ENCODE data around the gene RBL2. TPM values are rescaled to one million over a fixed set of nuclear protein-coding genes. Genes with fewer than 3 reads are reported as not detected.

RBL2 gene
- total and polyA plus RNA-seq, 2 of the 13 experiments (the other 11 are each of a cell fraction or from before 2014, with no cell fraction given): 41.2 to 60.9 TPM

DNA sequence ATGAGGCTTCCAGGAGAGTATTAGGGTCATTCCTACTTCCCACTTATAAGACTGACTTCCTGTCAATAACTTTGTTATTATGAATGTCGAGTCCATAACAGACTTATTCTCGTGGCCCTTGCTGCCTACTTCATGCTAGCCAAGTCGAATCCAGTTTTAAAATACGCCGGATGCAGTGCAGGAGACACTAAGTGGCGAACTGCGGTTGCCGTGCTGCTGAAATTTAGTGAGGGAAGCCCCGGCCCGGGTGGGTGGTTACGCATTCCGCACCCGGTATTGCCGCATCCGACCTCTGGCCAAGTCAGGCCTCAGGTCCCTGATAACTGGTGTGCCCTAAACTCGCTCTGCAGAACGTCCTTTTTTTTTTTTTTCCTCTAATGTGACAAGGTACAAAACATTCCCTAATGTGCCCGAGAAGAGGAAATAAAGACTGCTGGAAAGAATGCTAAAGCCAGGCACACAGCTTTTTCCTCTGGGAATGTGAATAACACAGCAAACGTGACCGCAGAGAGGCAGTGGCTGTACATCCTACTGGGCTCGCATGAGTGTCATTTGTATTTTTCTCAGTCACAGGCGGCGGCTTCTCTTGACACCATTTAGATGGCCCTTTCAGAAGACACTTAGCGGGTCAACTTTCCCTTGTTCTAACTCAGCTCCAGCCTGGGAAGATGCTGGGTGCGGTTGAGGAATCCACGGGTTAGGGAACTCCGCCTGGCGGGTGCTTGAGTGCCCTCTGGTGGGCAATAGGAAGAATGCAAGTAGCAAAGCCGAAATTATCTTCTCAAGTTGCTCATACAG is 75.8 kb downstream of the RBL2 start (continued):
- TF ChIP-seq HMG20B (CRISPR knock-in tag; conservative IDR thresholded peaks at IDR 0.05) (no peak; the same call in 1 of the 2 replicates), HIVEP1 (CRISPR knock-in tag; IDR thresholded peaks at IDR 0.05) (peak; percentile 92), ZFY (CRISPR knock-in tag; IDR thresholded peaks at IDR 0.05) (peak; percentile 71), ZNF580 (CRISPR knock-in tag; IDR thresholded peaks at IDR 0.05; ENCODE audit: borderline replicate concordance, low read depth) (peak; percentile 32; the same call in 1 of the 2 replicates), ZNF691 (CRISPR knock-in tag; IDR thresholded peaks at IDR 0.05; ENCODE audit: borderline replicate concordance, low read depth) (0 out of 2 replicates have a peak, but pooled peaks have one; percentile 8), MAX (IDR thresholded peaks at IDR 0.05) (no peak), KLF11 (CRISPR knock-in tag; IDR thresholded peaks at IDR 0.05) (0 out of 2 replicates have a peak, but pooled peaks have one; percentile 47), ZNF75D (CRISPR knock-in tag; IDR thresholded peaks at IDR 0.05; ENCODE audit: borderline replicate concordance) (no peak), ZNF678 (CRISPR knock-in tag; IDR thresholded peaks at IDR 0.05) (no peak), ZNF549 (CRISPR knock-in tag; IDR thresholded peaks at IDR 0.05) (no peak), PTBP1 (IDR thresholded peaks at IDR 0.05; ENCODE audit: low read depth, low read length, poor library complexity, severe bottlenecking) (no peak), ZNF34 (CRISPR knock-in tag; IDR thresholded peaks at IDR 0.05; ENCODE audit: borderline replicate concordance) (peak; percentile 53; the same call in 1 of the 2 replicates), ZNF292 (CRISPR knock-in tag; IDR thresholded peaks at IDR 0.05; ENCODE audit: borderline replicate concordance, low read depth) (no peak), ARNT2 (CRISPR knock-in tag; IDR thresholded peaks at IDR 0.05; ENCODE audit: low read depth) (no peak; the same call in 1 of the 2 replicates), REXO4 (CRISPR knock-in tag; IDR thresholded peaks at IDR 0.05; ENCODE audit: borderline replicate concordance) (no peak), REPIN1 (CRISPR knock-in tag; IDR thresholded peaks at IDR 0.05; ENCODE audit: borderline replicate concordance, low read depth) (peak; percentile 66; the same call in 1 of the 2 replicates), ETV5 (CRISPR knock-in tag; IDR thresholded peaks at IDR 0.05; ENCODE audit: borderline replicate concordance) (peak; percentile 41; the same call in 1 of the 2 replicates)
- TF ChIP-seq, protein P1, sequence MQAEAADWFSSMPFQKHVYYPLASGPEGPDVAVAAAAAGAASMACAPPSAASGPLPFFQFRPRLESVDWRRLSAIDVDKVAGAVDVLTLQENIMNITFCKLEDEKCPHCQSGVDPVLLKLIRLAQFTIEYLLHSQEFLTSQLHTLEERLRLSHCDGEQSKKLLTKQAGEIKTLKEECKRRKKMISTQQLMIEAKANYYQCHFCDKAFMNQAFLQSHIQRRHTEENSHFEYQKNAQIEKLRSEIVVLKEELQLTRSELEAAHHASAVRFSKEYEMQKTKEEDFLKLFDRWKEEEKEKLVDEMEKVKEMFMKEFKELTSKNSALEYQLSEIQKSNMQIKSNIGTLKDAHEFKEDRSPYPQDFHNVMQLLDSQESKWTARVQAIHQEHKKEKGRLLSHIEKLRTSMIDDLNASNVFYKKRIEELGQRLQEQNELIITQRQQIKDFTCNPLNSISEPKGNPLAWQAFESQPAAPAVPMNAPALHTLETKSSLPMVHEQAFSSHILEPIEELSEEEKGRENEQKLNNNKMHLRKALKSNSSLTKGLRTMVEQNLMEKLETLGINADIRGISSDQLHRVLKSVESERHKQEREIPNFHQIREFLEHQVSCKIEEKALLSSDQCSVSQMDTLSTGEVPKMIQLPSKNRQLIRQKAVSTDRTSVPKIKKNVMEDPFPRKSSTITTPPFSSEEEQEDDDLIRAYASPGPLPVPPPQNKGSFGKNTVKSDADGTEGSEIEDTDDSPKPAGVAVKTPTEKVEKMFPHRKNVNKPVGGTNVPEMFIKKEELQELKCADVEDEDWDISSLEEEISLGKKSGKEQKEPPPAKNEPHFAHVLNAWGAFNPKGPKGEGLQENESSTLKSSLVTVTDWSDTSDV (CRISPR knock-in tag; IDR thresholded peaks at IDR 0.05): no peak
- TF ChIP-seq, protein P2, sequence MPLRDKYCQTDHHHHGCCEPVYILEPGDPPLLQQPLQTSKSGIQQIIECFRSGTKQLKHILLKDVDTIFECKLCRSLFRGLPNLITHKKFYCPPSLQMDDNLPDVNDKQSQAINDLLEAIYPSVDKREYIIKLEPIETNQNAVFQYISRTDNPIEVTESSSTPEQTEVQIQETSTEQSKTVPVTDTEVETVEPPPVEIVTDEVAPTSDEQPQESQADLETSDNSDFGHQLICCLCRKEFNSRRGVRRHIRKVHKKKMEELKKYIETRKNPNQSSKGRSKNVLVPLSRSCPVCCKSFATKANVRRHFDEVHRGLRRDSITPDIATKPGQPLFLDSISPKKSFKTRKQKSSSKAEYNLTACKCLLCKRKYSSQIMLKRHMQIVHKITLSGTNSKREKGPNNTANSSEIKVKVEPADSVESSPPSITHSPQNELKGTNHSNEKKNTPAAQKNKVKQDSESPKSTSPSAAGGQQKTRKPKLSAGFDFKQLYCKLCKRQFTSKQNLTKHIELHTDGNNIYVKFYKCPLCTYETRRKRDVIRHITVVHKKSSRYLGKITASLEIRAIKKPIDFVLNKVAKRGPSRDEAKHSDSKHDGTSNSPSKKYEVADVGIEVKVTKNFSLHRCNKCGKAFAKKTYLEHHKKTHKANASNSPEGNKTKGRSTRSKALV (CRISPR knock-in tag; IDR thresholded peaks at IDR 0.05): no peak

Data from HepG2 (cell line).